Neural progenitor cell (in vitro differentiated cells): ENCODE data around the gene AGPAT4.

Source experiments
- EZH2 ChIP-seq: fragments of 200-600 bp; sonication (generic); IDR thresholded peaks from 2 replicates; pipeline ENCODE4 v1.6.1; 2017; ENCODE audit warnings: antibody characterized with exemption, mild to moderate bottlenecking, moderate library complexity
- TF ChIP-seq, protein P1 (sequence below): fragments of 200-600 bp; sonication (generic); IDR thresholded peaks from 2 replicates; pipeline ENCODE4 v1.5.1; 2017; ENCODE audit warnings: antibody characterized with exemption, mild to moderate bottlenecking

DNA sequence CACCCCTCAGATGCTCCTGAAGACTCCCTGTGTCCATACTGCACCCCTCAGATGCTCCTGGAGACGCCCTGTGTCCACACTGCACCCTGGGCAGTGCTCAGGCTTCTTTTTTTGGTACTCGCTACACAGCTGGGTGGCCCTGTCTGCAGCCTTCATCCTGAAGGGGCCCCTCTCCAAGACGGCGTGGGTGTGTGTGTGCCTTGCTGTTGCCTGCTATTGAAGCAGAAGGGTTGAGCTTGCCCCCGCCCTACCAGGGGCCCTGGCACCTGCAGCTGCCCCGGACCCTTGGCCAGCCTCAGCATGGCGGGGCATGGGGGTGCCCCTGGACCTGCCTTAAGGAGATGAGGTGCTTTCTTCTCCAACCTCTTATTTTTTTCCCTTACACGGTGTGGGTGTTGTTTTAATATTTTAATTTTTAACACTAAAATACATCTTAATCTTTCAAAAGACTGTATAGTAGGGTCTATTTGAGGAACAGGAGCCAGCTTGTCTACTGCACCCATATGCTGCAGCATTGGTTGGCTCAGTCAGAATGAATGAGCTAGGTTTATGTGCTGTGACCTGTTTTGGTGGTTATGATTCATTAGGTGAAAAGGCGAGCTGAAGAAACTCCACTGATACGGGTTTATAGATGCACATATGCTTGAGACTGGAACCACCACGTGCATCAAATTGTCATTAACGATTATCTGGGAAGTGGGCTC, 135.9 kb downstream of the AGPAT4 start:
- TF ChIP-seq, protein P1, sequence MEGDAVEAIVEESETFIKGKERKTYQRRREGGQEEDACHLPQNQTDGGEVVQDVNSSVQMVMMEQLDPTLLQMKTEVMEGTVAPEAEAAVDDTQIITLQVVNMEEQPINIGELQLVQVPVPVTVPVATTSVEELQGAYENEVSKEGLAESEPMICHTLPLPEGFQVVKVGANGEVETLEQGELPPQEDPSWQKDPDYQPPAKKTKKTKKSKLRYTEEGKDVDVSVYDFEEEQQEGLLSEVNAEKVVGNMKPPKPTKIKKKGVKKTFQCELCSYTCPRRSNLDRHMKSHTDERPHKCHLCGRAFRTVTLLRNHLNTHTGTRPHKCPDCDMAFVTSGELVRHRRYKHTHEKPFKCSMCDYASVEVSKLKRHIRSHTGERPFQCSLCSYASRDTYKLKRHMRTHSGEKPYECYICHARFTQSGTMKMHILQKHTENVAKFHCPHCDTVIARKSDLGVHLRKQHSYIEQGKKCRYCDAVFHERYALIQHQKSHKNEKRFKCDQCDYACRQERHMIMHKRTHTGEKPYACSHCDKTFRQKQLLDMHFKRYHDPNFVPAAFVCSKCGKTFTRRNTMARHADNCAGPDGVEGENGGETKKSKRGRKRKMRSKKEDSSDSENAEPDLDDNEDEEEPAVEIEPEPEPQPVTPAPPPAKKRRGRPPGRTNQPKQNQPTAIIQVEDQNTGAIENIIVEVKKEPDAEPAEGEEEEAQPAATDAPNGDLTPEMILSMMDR = no peak
- TF ChIP-seq EZH2 = no peak
